ENCODE measurements around the gene PLA2G5.
"Not testable (repeated sequence)": the region's sequence is repeated elsewhere in the genome, so short reads cannot be mapped to it uniquely, and the experiment has no call there.

Gene PLA2G5

GRCh38 chr1:20126041-20126805, 56.2 kb downstream of the PLA2G5 start:
- peak in 1 of 2 donors; percentile 18 for DNase-seq
- no peak overlapping the region for H2AFZ ChIP-seq (ENCODE audit: insufficient read depth, low read length, poor library complexity)
- no peak overlapping the region for H4K91ac ChIP-seq (ENCODE audit: low read depth, low read length)
- H2BK5ac ChIP-seq (ENCODE audit: low read depth, low read length, poor library complexity): no peak overlapping the region
- H3K9me3 ChIP-seq (ENCODE audit: insufficient read depth, low read depth, low read length): no peaks in the 10 kb centered on the region
- H3K4me3 ChIP-seq (ENCODE audit: low read depth, low read length): no peak overlapping the region
- H3K14ac ChIP-seq (ENCODE audit: low read length): no peak overlapping the region
- no CpG with 5 or more reads among the region's 9 CpGs for WGBS (ENCODE audit: extremely low coverage, insufficient coverage, insufficient read length)
- H3K18ac ChIP-seq (ENCODE audit: low read length): no peak overlapping the region
- H3K36me3 ChIP-seq (ENCODE audit: control insufficient read depth in 1 of 2, insufficient read depth in 2 of 2, low read length in 2 of 2): no peaks in the 10 kb centered on the region
- no peak overlapping the region for H4K12ac ChIP-seq (ENCODE audit: low read depth, low read length)
- no peaks in the 10 kb centered on the region for H3K4me1 ChIP-seq (ENCODE audit: control insufficient read depth in 1 of 2, insufficient read depth in 2 of 2, low read length in 2 of 2)
- H4K8ac ChIP-seq (ENCODE audit: low read depth, low read length): no peak overlapping the region
- H2BK12ac ChIP-seq (ENCODE audit: low read length): no peak overlapping the region
- no peak overlapping the region for H3K23ac ChIP-seq (ENCODE audit: low read length)
- no peak overlapping the region for H3K4ac ChIP-seq (ENCODE audit: low read depth, low read length)
- no peak overlapping the region for H2AK5ac ChIP-seq (ENCODE audit: low read length)
- H3K79me1 ChIP-seq (ENCODE audit: low read length): no peaks in the 10 kb centered on the region
- H3K9ac ChIP-seq (ENCODE audit: low read length): no peak overlapping the region
- H3K27ac ChIP-seq (ENCODE audit: low read depth, low read length): no peak overlapping the region
- no peak overlapping the region for H3K4me2 ChIP-seq (ENCODE audit: low read length)
- no peak overlapping the region for H2BK120ac ChIP-seq (ENCODE audit: insufficient read depth, low read length, poor library complexity)
- H3K27me3 ChIP-seq (ENCODE audit: insufficient read depth, low read length): no peaks in the 10 kb centered on the region
- no peaks in the 10 kb centered on the region for H3K79me2 ChIP-seq (ENCODE audit: control insufficient read depth, insufficient read depth, low read length, poor library complexity)

GRCh38 chr1:20126806-20127440, 56.9 kb downstream of the PLA2G5 start:
- H3K27me3 ChIP-seq (ENCODE audit: insufficient read depth, low read length): no peaks in the 10 kb centered on the region
- WGBS (ENCODE audit: extremely low coverage, insufficient coverage, insufficient read length): no CpG with 5 or more reads among the region's 10 CpGs
- no peaks in the 10 kb centered on the region for H3K79me2 ChIP-seq (ENCODE audit: control insufficient read depth, insufficient read depth, low read length, poor library complexity)
- H3K4me3 ChIP-seq (ENCODE audit: low read depth, low read length): no peak overlapping the region
- H3K18ac ChIP-seq (ENCODE audit: low read length): no peak overlapping the region
- no peak overlapping the region for H3K4ac ChIP-seq (ENCODE audit: low read depth, low read length)
- no peak overlapping the region for H3K23ac ChIP-seq (ENCODE audit: low read length)
- DNase-seq: no peak
- H4K8ac ChIP-seq (ENCODE audit: low read depth, low read length): no peak overlapping the region
- no peaks in the 10 kb centered on the region for H3K4me1 ChIP-seq (ENCODE audit: control insufficient read depth in 1 of 2, insufficient read depth in 2 of 2, low read length in 2 of 2)
- no peak overlapping the region for H2BK120ac ChIP-seq (ENCODE audit: insufficient read depth, low read length, poor library complexity)
- no peak overlapping the region for H4K91ac ChIP-seq (ENCODE audit: low read depth, low read length)
- no peak overlapping the region for H3K4me2 ChIP-seq (ENCODE audit: low read length)
- no peak overlapping the region for H2AFZ ChIP-seq (ENCODE audit: insufficient read depth, low read length, poor library complexity)
- no peak overlapping the region for H3K9ac ChIP-seq (ENCODE audit: low read length)
- no peaks in the 10 kb centered on the region for H3K9me3 ChIP-seq (ENCODE audit: insufficient read depth, low read depth, low read length)
- H4K12ac ChIP-seq (ENCODE audit: low read depth, low read length): no peak overlapping the region
- H3K36me3 ChIP-seq (ENCODE audit: control insufficient read depth in 1 of 2, insufficient read depth in 2 of 2, low read length in 2 of 2): no peaks in the 10 kb centered on the region
- H3K27ac ChIP-seq (ENCODE audit: low read depth, low read length): no peak overlapping the region
- H3K79me1 ChIP-seq (ENCODE audit: low read length): no peaks in the 10 kb centered on the region
- no peak overlapping the region for H2BK12ac ChIP-seq (ENCODE audit: low read length)
- no peak overlapping the region for H3K14ac ChIP-seq (ENCODE audit: low read length)
- H2BK5ac ChIP-seq (ENCODE audit: low read depth, low read length, poor library complexity): no peak overlapping the region
- no peak overlapping the region for H2AK5ac ChIP-seq (ENCODE audit: low read length)

GRCh38 chr1:20130518-20130917, 60.5 kb downstream of the PLA2G5 start:
- not testable (repeated sequence) for H3K18ac ChIP-seq (ENCODE audit: low read length); H3K4me1 ChIP-seq (ENCODE audit: control insufficient read depth in 1 of 2, insufficient read depth in 2 of 2, low read length in 2 of 2); H2BK120ac ChIP-seq (ENCODE audit: insufficient read depth, low read length, poor library complexity); H3K79me2 ChIP-seq (ENCODE audit: control insufficient read depth, insufficient read depth, low read length, poor library complexity); H3K27ac ChIP-seq (ENCODE audit: low read depth, low read length); H2BK5ac ChIP-seq (ENCODE audit: low read depth, low read length, poor library complexity); H3K36me3 ChIP-seq (ENCODE audit: control insufficient read depth in 1 of 2, insufficient read depth in 2 of 2, low read length in 2 of 2); H2BK12ac ChIP-seq (ENCODE audit: low read length); H3K9me3 ChIP-seq (ENCODE audit: insufficient read depth, low read depth, low read length); H3K4me3 ChIP-seq (ENCODE audit: low read depth, low read length); H3K23ac ChIP-seq (ENCODE audit: low read length); H3K79me1 ChIP-seq (ENCODE audit: low read length); H4K8ac ChIP-seq (ENCODE audit: low read depth, low read length); H4K12ac ChIP-seq (ENCODE audit: low read depth, low read length); H3K14ac ChIP-seq (ENCODE audit: low read length); H3K4me2 ChIP-seq (ENCODE audit: low read length); H3K4ac ChIP-seq (ENCODE audit: low read depth, low read length); H2AK5ac ChIP-seq (ENCODE audit: low read length); H4K91ac ChIP-seq (ENCODE audit: low read depth, low read length); H3K27me3 ChIP-seq (ENCODE audit: insufficient read depth, low read length); H3K9ac ChIP-seq (ENCODE audit: low read length); H2AFZ ChIP-seq (ENCODE audit: insufficient read depth, low read length, poor library complexity); DNase-seq
- WGBS (ENCODE audit: extremely low coverage, insufficient coverage, insufficient read length): no CpG with 5 or more reads among the region's 3 CpGs

GRCh38 chr1:20134995-20135394, 65.0 kb downstream of the PLA2G5 start:
- H2BK5ac ChIP-seq (ENCODE audit: low read depth, low read length, poor library complexity): no peak overlapping the region
- no peak overlapping the region for H3K27ac ChIP-seq (ENCODE audit: low read depth, low read length)
- no peaks in the 10 kb centered on the region for H3K27me3 ChIP-seq (ENCODE audit: insufficient read depth, low read length)
- H3K4ac ChIP-seq (ENCODE audit: low read depth, low read length): no peak overlapping the region
- H3K79me1 ChIP-seq (ENCODE audit: low read length): no peaks in the 10 kb centered on the region
- H2BK12ac ChIP-seq (ENCODE audit: low read length): no peak overlapping the region
- no peak overlapping the region for H4K91ac ChIP-seq (ENCODE audit: low read depth, low read length)
- no peak overlapping the region for H3K4me3 ChIP-seq (ENCODE audit: low read depth, low read length)
- H3K18ac ChIP-seq (ENCODE audit: low read length): no peak overlapping the region
- no peak overlapping the region for H3K23ac ChIP-seq (ENCODE audit: low read length)
- peaks cover 7 to 11% of the 10 kb centered on the region in 2 experiments for H3K4me1 ChIP-seq (ENCODE audit: control insufficient read depth in 1 of 2, insufficient read depth in 2 of 2, low read length in 2 of 2)
- no peak overlapping the region for H4K8ac ChIP-seq (ENCODE audit: low read depth, low read length)
- WGBS (ENCODE audit: extremely low coverage, insufficient coverage, insufficient read length): no CpG with 5 or more reads among the region's 3 CpGs
- no peak overlapping the region for H2AK5ac ChIP-seq (ENCODE audit: low read length)
- H3K79me2 ChIP-seq (ENCODE audit: control insufficient read depth, insufficient read depth, low read length, poor library complexity): no peaks in the 10 kb centered on the region
- no peak overlapping the region for H4K12ac ChIP-seq (ENCODE audit: low read depth, low read length)
- no peaks in the 10 kb centered on the region for H3K36me3 ChIP-seq (ENCODE audit: control insufficient read depth in 1 of 2, insufficient read depth in 2 of 2, low read length in 2 of 2)
- no peak overlapping the region for H3K14ac ChIP-seq (ENCODE audit: low read length)
- H3K9ac ChIP-seq (ENCODE audit: low read length): no peak overlapping the region
- H3K9me3 ChIP-seq (ENCODE audit: insufficient read depth, low read depth, low read length): no peaks in the 10 kb centered on the region
- H2BK120ac ChIP-seq (ENCODE audit: insufficient read depth, low read length, poor library complexity): no peak overlapping the region
- H2AFZ ChIP-seq (ENCODE audit: insufficient read depth, low read length, poor library complexity): no peak overlapping the region
- no peak overlapping the region for H3K4me2 ChIP-seq (ENCODE audit: low read length)
- DNase-seq: no peak

Data from trophoblast cell (in vitro differentiated cells and primary cell).